Activated CD8-positive, alpha-beta memory T cell treated with anti-CD3 and anti-CD28 coated beads for 36 hours (primary cell): ENCODE measurements around the gene LARGE1. TPM values are rescaled to one million over a fixed set of nuclear protein-coding genes. Genes with fewer than 3 reads are reported as not detected.

Source experiments
- CTCF ChIA-PET: fragments of 350-600 bp; sonication (Branson Sonifier 250); formaldehyde crosslinking; loops from one replicate; lab custom pipeline; 2021; ENCODE audit warnings: antibody characterized with exemption; lab: Charles Lee
- POLR2A ChIA-PET: fragments of 350-600 bp; sonication (Branson Sonifier 250); formaldehyde crosslinking; loops from one replicate; lab custom pipeline; 2021; ENCODE audit warnings: antibody characterized with exemption; lab: Charles Lee
- total RNA-seq, 2 experiments: library from RNA; stranded (reverse); gene quantifications; one replicate each; pipeline ENCODE4 v1.2.3, GENCODE V29; 2021

The LARGE1 gene
- total RNA-seq, 2 experiments from 2014 or later = 0.17 to 0.38 TPM

DNA sequence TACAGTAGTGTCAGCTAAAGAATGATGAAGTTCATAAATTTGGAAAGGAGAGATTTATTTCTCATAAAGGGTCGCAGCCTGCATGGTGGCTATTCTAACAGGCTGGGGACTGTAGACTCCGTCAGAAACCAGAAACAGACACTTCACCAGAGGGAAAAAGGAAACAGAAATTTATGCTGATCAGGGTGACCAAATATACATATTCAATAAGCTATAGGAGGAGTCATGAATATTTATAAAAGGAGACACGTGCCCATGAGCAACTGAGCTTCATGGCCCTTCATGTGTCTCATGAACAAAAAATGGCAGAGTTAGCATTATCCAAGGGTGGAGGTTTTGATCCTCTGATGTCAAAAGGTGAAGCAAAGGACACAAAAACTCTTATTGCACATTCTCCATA is 392.1 kb downstream of the LARGE1 start:
- POLR2A ChIA-PET = no interaction called here
- CTCF ChIA-PET = no interaction called here

DNA sequence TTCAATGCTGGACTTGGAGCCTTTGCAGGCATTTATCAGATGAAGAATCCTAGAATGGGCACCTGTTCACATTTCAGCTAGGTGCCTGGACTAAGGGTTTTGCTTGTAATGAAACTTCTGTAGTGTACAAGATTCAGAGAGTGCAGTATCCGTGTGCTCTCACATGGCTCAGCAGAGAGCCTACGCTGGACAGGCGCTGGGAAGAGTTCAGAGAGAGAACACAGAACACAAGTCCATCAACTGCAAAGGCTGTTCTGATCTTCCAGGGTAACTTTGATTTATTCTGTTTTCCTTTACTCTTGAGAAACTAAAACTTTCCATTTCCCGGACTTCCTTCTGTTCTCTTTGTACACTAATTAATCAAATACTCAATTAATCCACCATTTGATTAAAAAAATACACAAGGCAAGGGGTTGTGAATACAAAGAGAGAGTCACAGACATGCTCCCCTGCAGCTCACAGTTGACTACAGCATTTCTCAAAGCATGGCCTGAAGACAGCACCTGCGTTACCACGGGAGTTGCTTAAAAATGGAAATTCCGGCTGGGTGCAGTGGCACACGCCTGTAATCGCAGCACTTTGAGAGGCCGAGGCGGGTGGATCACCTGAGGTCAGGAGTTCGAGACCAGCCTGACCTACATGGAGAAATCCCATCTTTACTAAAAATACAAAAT is 393.7 kb downstream of the LARGE1 start:
- ChIA-PET CTCF (interaction anchor here (0.5 kb wide), 1 partner anchor 1595 kb away, joined by 3 read pairs; no protein-coding TSS in a partner anchor), POLR2A (no interaction called here)

GRCh38 chr22:33524511-33525260 is 395.6 kb downstream of the LARGE1 start:
- ChIA-PET POLR2A (no interaction called here), CTCF (no interaction called here)

DNA sequence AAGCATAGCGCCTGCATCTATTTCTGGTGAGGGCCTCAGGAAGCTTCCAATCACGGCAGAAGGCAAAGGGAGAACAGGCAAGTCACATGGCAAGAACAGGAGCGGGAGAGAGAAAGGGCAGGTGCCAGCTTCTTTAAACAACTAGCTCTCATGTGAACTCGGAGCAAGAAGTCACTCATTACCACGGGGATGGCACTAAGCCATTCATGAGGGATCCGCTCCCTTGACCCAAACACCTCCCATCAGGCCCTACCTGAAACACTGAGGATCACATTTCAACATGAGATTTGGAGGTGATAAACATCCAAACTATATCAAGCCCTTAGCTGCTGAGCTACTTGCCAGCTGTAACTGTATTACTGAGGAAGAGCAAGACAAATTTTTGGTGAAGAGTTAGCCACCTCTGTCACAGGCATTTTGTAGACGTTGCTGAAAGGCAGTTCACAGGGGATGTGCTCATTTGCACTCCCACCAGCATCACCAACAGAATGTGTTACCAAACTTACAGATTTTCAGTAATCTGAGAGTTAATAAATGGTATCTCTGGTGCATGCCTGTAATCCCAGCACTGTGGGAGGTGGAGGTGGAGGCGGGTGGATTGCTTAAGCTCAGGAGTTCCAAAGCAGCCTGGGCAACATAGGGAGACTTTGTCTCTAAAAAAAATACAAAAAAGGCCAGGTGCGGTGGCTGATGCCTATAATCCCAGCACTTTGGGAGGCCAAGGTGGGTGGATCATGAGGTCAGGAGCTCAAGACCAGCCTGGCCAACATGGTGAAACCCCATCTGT is 398.2 kb downstream of the LARGE1 start:
- ChIA-PET POLR2A (no interaction called here), CTCF (no interaction called here)

DNA sequence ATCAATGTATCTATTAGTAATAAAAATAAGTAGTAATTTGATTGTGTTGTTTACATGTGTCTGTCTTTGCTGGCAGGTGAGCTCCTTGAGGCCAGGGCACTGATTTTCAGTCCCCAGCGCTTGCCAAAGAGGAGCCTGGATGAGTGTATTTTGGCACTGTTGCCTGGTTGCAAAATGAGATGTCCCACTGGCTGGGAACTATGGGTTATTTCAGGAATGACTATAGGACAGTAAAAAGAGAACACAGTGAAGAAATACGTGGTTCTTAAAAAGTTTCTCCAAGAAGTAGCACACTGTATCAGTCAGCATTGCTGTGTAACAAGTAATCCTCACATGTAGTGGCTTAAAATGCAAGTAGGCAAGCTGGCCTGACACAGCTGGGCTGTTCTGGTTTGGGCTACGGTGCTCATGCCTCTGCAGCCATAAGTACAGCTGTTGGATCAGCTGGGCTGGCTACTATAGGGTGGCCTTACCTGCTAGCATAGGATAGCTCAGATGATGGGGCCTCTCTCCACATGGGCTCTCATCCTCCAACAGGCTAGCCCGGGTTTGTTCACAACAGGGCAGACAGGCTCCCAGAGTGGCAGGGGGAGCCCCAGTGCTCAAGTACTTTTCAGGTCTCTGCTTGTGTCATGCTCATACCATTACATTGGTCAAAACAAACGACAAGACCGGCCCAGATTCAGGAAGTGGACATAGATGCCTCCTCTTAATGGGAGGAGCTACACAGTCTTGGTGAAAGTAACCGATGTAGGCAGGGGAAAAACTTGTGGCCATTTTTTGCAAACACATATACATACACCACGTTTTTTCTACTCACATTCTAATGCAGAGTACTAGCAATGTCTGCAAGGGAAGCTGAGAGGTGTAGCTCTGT is 399.1 kb downstream of the LARGE1 start:
- POLR2A ChIA-PET = no interaction called here
- CTCF ChIA-PET = no interaction called here

DNA sequence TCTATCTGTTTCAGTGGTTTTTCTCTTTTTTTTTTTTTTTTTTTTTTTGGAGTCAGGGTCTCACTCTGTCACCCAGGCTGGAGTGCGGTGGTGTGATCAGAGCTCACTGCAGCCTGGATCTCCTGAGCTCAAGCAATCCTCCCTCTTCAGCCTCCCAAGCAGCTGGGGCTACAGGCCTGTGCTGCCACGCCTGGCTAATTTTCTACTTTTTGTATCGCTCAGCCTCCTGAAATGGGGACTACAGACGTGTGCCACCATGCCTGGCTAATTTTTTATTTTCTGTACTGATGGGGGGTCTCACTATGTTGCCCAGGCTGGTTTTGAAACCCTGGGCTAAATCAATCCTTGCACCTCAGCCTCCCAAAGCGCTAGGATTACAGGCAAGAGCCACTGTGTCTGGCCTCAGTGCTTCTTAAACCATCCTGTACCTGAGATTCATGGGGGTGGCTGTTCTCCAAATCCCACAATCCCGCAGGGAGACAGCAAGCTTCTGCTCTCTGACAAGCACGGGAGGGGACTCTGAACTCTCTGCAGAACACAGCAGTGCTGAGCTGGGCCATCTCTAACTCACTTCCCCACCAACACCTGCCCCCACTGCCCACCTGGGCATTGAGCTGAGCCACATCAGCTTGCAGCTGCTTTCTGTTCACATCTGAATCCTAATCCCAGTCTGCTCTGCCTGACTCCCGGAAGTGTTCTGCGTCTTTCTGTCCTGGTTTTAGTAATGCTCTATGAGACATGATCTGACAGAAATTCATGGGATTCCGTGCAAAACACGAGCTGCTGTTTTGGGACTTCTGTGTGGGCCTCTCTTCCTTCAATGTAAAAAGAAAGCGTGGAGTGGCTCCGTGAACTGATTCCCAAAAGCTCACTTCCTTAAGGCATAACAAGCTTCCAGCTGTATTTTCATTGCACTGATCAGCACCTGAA is 400.0 kb downstream of the LARGE1 start:
- POLR2A ChIA-PET = no interaction called here

GRCh38 chr22:33519071-33519973 is 401.0 kb downstream of the LARGE1 start:
- POLR2A ChIA-PET = no interaction called here
- CTCF ChIA-PET = no interaction called here

More for the DNA sequence above, 400.0 kb downstream of the LARGE1 start:
- CTCF ChIA-PET = no interaction called here

- POLR2A ChIA-PET = no interaction called here
- CTCF ChIA-PET = no interaction called here
Measured at GRCh38 chr22:33518405-33518804, 401.9 kb downstream of the LARGE1 start.

GRCh38 chr22:33515795-33516194 is 404.5 kb downstream of the LARGE1 start:
- POLR2A ChIA-PET = no interaction called here
- CTCF ChIA-PET = no interaction called here

- POLR2A ChIA-PET = no interaction called here
Measured at GRCh38 chr22:33513388-33514338, 406.6 kb downstream of the LARGE1 start.

GRCh38 chr22:33512908-33513307 is 407.4 kb downstream of the LARGE1 start:
- POLR2A ChIA-PET = no interaction called here

More at GRCh38 chr22:33513388-33514338, 406.6 kb downstream of the LARGE1 start:
- CTCF ChIA-PET = no interaction called here

DNA sequence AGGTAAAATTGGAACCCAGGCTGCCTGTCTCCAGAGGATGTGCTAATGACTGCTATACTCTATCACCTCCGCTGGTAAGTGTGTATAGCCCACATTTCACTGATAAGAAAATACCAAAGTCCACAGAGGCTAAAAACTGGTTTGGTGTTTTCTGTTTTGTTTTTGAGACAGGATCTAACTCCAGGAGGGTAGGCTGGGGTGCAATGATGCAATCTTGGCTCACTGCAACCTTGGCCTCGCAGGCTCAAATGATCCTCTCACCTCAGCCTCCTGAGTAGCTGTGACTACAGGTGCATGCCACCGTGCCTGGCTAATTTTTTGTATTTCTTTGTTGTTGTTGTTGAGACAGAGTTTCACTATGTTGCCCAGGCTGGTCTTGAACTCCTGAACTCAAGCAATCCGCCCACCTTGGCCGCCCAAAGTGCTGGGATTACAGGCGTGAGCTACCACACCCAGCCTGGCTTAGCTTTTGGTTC is 409.8 kb downstream of the LARGE1 start:
- ChIA-PET CTCF (no interaction called here), POLR2A (no interaction called here)

More at GRCh38 chr22:33512908-33513307, 407.4 kb downstream of the LARGE1 start:
- CTCF ChIA-PET = no interaction called here

- ChIA-PET POLR2A (no interaction called here), CTCF (no interaction called here)
Measured at GRCh38 chr22:33504941-33505625, 415.2 kb downstream of the LARGE1 start.

- ChIA-PET POLR2A (no interaction called here), CTCF (no interaction called here)
Measured at GRCh38 chr22:33496112-33496511, 424.2 kb downstream of the LARGE1 start.

DNA sequence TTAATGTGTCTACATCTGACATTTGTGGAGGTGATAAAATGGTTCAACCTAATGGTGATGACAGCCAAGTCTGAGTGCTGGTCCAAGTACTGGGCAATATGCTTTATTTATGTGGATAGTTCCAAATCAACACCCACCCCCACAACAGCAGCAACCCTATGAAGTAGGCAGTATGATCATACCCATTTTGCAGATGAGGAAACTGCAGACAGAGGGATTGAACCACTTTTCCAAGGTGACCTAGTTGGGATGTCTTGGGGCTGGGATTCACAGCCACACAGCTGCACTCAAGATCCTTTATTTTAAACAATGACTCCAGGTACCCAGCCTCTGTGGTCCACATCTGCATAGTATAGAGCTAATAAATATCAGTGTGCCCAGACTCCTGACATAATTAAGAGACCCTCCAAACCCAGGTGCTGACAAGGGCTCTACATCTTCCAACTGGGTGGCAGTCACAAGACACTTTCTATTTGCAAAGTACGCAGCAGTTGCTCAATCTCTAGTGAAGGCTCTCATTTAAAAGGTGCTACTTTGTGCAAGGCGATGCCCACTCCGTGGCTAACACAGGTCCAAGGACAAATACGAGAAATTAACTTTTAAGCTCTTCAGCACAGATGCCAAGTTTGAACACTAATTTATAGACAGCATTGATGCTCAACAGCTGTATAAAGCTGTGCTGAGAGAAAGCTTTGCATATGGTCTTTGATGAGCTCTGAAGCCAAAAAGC is 426.6 kb downstream of the LARGE1 start:
- CTCF ChIA-PET = no interaction called here
- POLR2A ChIA-PET = no interaction called here
